ENCODE data around the gene EXOC4. TPM values are rescaled to one million over a fixed set of nuclear protein-coding genes. Genes with fewer than 3 reads are reported as not detected.

EXOC4 gene
- total and polyA plus RNA-seq, 2 experiments from 2014 or later = 23.9 to 51.7 TPM

GRCh38 chr7:133535308-133535707, 282.4 kb downstream of the EXOC4 start:
- H3K9ac ChIP-seq = no peak overlapping the region
- H4K20me1 ChIP-seq (ENCODE audit: insufficient read depth) = no peaks in the 10 kb centered on the region
- DNase-seq = peak; percentile 3
- H3K36me3 ChIP-seq (ENCODE audit: low read depth) = no peaks in the 10 kb centered on the region
- no peaks in the 10 kb centered on the region for H3K27me3 ChIP-seq (replicated peaks; ENCODE audit: insufficient read depth)
- in situ Hi-C loops (cut with MboI) = no loop called here
- H3K4me3 ChIP-seq = no peak overlapping the region
- H2AFZ ChIP-seq = no peak overlapping the region
- H3K4me2 ChIP-seq (ENCODE audit: unreplicated experiment) = no peak overlapping the region
- H3K9me3 ChIP-seq (ENCODE audit: low read depth) = no peaks in the 10 kb centered on the region
- H3F3A ChIP-seq (ENCODE audit: insufficient read depth) = no peaks in the 10 kb centered on the region
- 0 out of 2 replicates have a peak, but pooled peaks cover 3% of the 10 kb centered on the region for H3K9me2 ChIP-seq (ENCODE audit: insufficient read depth)
- no peak overlapping the region for H3K27ac ChIP-seq
- TF ChIP-seq EZH2phosphoT487 (IDR thresholded peaks at IDR 0.05; ENCODE audit: insufficient read depth, low read depth) (no peak), EZH2 (IDR thresholded peaks at IDR 0.05; ENCODE audit: insufficient read depth, poor library complexity, severe bottlenecking) (no peak)
- 89 to 98% methylated on average over 2 of the region's 2 CpGs for WGBS, 2 experiments (ENCODE audit: low coverage in 1 of 2, low lambda C conversion rate in 2 of 2, missing lambda C conversion rate in 2 of 2)
- H3K79me2 ChIP-seq (ENCODE audit: insufficient read depth) = no peaks in the 10 kb centered on the region
- peaks cover 10% of the 10 kb centered on the region for H3K4me1 ChIP-seq (ENCODE audit: insufficient read depth)

GRCh38 chr7:133536450-133536849, 283.6 kb downstream of the EXOC4 start:
- H3K36me3 ChIP-seq (ENCODE audit: low read depth) = no peaks in the 10 kb centered on the region
- in situ Hi-C loops (cut with MboI) = no loop called here
- no peak overlapping the region for H3K9ac ChIP-seq
- H3K9me2 ChIP-seq (ENCODE audit: insufficient read depth) = 0 out of 2 replicates have a peak, but pooled peaks cover 3% of the 10 kb centered on the region
- H4K20me1 ChIP-seq (ENCODE audit: insufficient read depth) = no peaks in the 10 kb centered on the region
- no peak for TF ChIP-seq EZH2phosphoT487 (IDR thresholded peaks at IDR 0.05; ENCODE audit: insufficient read depth, low read depth)
- no peak for TF ChIP-seq EZH2 (IDR thresholded peaks at IDR 0.05; ENCODE audit: insufficient read depth, poor library complexity, severe bottlenecking)
- H3K79me2 ChIP-seq (ENCODE audit: insufficient read depth) = no peaks in the 10 kb centered on the region
- no peak overlapping the region for H3K4me3 ChIP-seq
- H3K27me3 ChIP-seq (replicated peaks; ENCODE audit: insufficient read depth) = no peaks in the 10 kb centered on the region
- H3K4me2 ChIP-seq (ENCODE audit: unreplicated experiment) = no peak overlapping the region
- no peaks in the 10 kb centered on the region for H3K9me3 ChIP-seq (ENCODE audit: low read depth)
- H2AFZ ChIP-seq = no peak overlapping the region
- no peak for DNase-seq
- 96 to 100% methylated on average over 2 of the region's 2 CpGs for WGBS, 2 experiments (ENCODE audit: low coverage in 1 of 2, low lambda C conversion rate in 2 of 2, missing lambda C conversion rate in 2 of 2)
- H3F3A ChIP-seq (ENCODE audit: insufficient read depth) = no peaks in the 10 kb centered on the region
- H3K27ac ChIP-seq = no peak overlapping the region
- H3K4me1 ChIP-seq (ENCODE audit: insufficient read depth) = 0 out of 2 replicates have a peak, but pooled peaks cover 4% of the 10 kb centered on the region

- in situ Hi-C loops (cut with MboI) = no loop called here
- H3K9me2 ChIP-seq (ENCODE audit: insufficient read depth) = 0 out of 2 replicates have a peak, but pooled peaks cover 3% of the 10 kb centered on the region
- no peak overlapping the region for H3K9ac ChIP-seq
Observed at GRCh38 chr7:133539016-133539415, 286.1 kb downstream of the EXOC4 start.

GRCh38 chr7:133540096-133540860, 287.4 kb downstream of the EXOC4 start:
- Histone ChIP-seq H3K4me3 (no peak overlapping the region), H3K9me2 (ENCODE audit: insufficient read depth) (no peaks in the 10 kb centered on the region), H2AFZ (no peak overlapping the region), H3F3A (ENCODE audit: insufficient read depth) (no peaks in the 10 kb centered on the region), H3K36me3 (ENCODE audit: low read depth) (no peaks in the 10 kb centered on the region), H3K9me3 (ENCODE audit: low read depth) (no peaks in the 10 kb centered on the region), H3K79me2 (ENCODE audit: insufficient read depth) (no peaks in the 10 kb centered on the region), H3K27ac (no peak overlapping the region), H3K4me2 (ENCODE audit: unreplicated experiment) (no peak overlapping the region), H3K27me3 (replicated peaks; ENCODE audit: insufficient read depth) (no peaks in the 10 kb centered on the region), H3K4me1 (ENCODE audit: insufficient read depth) (0 out of 2 replicates have a peak, but pooled peaks cover 4% of the 10 kb centered on the region), H3K9ac (no peak overlapping the region), H4K20me1 (ENCODE audit: insufficient read depth) (no peaks in the 10 kb centered on the region)
- in situ Hi-C loops (cut with MboI) = no loop called here
- DNase-seq = no peak
- TF ChIP-seq EZH2phosphoT487 (IDR thresholded peaks at IDR 0.05; ENCODE audit: insufficient read depth, low read depth) (no peak), EZH2 (IDR thresholded peaks at IDR 0.05; ENCODE audit: insufficient read depth, poor library complexity, severe bottlenecking) (no peak)
- WGBS, 2 experiments (ENCODE audit: low coverage in 1 of 2, low lambda C conversion rate in 2 of 2, missing lambda C conversion rate in 2 of 2) = 57 to 79% methylated on average over 1 of the region's 1 CpG

More at GRCh38 chr7:133539016-133539415, 286.1 kb downstream of the EXOC4 start:
- peak; percentile 49 for DNase-seq
- no peaks in the 10 kb centered on the region for H3K27me3 ChIP-seq (replicated peaks; ENCODE audit: insufficient read depth)
- H3K4me2 ChIP-seq (ENCODE audit: unreplicated experiment) = no peak overlapping the region
- no peaks in the 10 kb centered on the region for H3K79me2 ChIP-seq (ENCODE audit: insufficient read depth)
- H3K36me3 ChIP-seq (ENCODE audit: low read depth) = no peaks in the 10 kb centered on the region
- TF ChIP-seq EZH2phosphoT487 (IDR thresholded peaks at IDR 0.05; ENCODE audit: insufficient read depth, low read depth) (no peak), EZH2 (IDR thresholded peaks at IDR 0.05; ENCODE audit: insufficient read depth, poor library complexity, severe bottlenecking) (no peak)
- no peak overlapping the region for H3K27ac ChIP-seq
- no peaks in the 10 kb centered on the region for H4K20me1 ChIP-seq (ENCODE audit: insufficient read depth)
- H3K4me1 ChIP-seq (ENCODE audit: insufficient read depth) = 0 out of 2 replicates have a peak, but pooled peaks cover 4% of the 10 kb centered on the region
- no peaks in the 10 kb centered on the region for H3F3A ChIP-seq (ENCODE audit: insufficient read depth)
- no peaks in the 10 kb centered on the region for H3K9me3 ChIP-seq (ENCODE audit: low read depth)
- no peak overlapping the region for H3K4me3 ChIP-seq
- 81 to 82% methylated on average over 2 of the region's 2 CpGs for WGBS, 2 experiments (ENCODE audit: low coverage in 1 of 2, low lambda C conversion rate in 2 of 2, missing lambda C conversion rate in 2 of 2)
- H2AFZ ChIP-seq = no peak overlapping the region
